Endothelial cell of umbilical vein (primary cell): ENCODE results near the gene FMO2. TPM values are rescaled to one million over a fixed set of nuclear protein-coding genes. Genes with fewer than 3 reads are reported as not detected.

ENCODE experiments used
- BruUV-seq: library from RNA; stranded (reverse); fragments of 400-500 nt; replicated peaks from 2 replicates; lab custom pipeline; 2021; lab: Mats Ljungman, UMichigan
- CTCF ChIA-PET: fragments of 300-600, 350-600 bp; sonication (Branson Sonifier 250); formaldehyde crosslinking; loops from one replicate; lab custom pipeline; 2021; ENCODE audit warnings: antibody characterized with exemption, inconsistent platforms; lab: Charles Lee
- POLR2A ChIA-PET: fragments of 300-600, 350-600 bp; sonication (Branson Sonifier 250); formaldehyde crosslinking; loops from one replicate; lab custom pipeline; 2021; ENCODE audit warnings: antibody characterized with exemption, inconsistent platforms; lab: Charles Lee
- DNase-seq: peaks from one replicate; pipeline ENCODE4 v3.0.0-alpha.2; 2011; ENCODE audit warnings: low read depth, low spot score
- FAIRE-seq: peaks from 2 replicates; lab custom pipeline; 2011; peaks lifted over from hg19 to GRCh38; lab: Jason Lieb, UNC
- H2AFZ ChIP-seq: 2 replicates; pipeline ENCODE4 v1.6.0; 2012; ENCODE audit warnings: low read depth, low read length, control low read depth, inconsistent platforms
- H3K27ac ChIP-seq: 2 replicates; pipeline ENCODE4 v1.5.1; 2011; ENCODE audit warnings: low read depth, mild to moderate bottlenecking, control low read depth, low read length, moderate library complexity; ENCODE audit not compliant: insufficient read depth
- H3K27me3 ChIP-seq, 2 experiments: 2 replicates each; pipeline versions ENCODE4 v1.6.0 to v1.6.1; 2011; ENCODE audit warnings: low read length in 2 of 2, mixed read lengths in 1 of 2; ENCODE audit not compliant: control insufficient read depth in 2 of 2, insufficient read depth in 2 of 2
- H3K36me3 ChIP-seq, 2 experiments: 2 replicates in 1 of 2; 3 replicates in 1 of 2; pipeline ENCODE4 v1.5.1; 2011; ENCODE audit warnings: low read length in 2 of 2, mild to moderate bottlenecking in 1 of 2, moderate library complexity in 1 of 2; ENCODE audit not compliant: control insufficient read depth in 2 of 2, insufficient read depth in 2 of 2; ENCODE audit errors: extremely low read depth in 1 of 2
- H3K4me1 ChIP-seq: 3 replicates; pipeline ENCODE4 v1.5.1; 2011; ENCODE audit warnings: mild to moderate bottlenecking, low read length; ENCODE audit not compliant: control insufficient read depth, insufficient read depth; ENCODE audit errors: extremely low read depth
- H3K4me2 ChIP-seq: 2 replicates; pipeline ENCODE4 v1.6.1; 2011; ENCODE audit warnings: low read length, control low read depth, mixed read lengths; ENCODE audit not compliant: insufficient read depth
- H3K4me3 ChIP-seq, 3 experiments: fragments of 200-600 bp in 1 of 3; sonication (generic), shearing (Covaris generic) in 1 of 3; replicated peaks in 1 of 3; 2 replicates each; pipeline ENCODE4 v1.5.1; 2011 to 2016; ENCODE audit warnings: control low read depth in 3 of 3, low read length in 3 of 3, mild to moderate bottlenecking in 2 of 3, inconsistent platforms in 1 of 3, low read depth in 1 of 3, moderate library complexity in 1 of 3; ENCODE audit not compliant: insufficient read depth in 1 of 3
- H3K79me2 ChIP-seq: 2 replicates; pipeline ENCODE4 v1.6.0; 2012; ENCODE audit warnings: low read length, inconsistent platforms; ENCODE audit not compliant: control insufficient read depth, insufficient read depth
- H3K9ac ChIP-seq: replicated peaks from 2 replicates; pipeline ENCODE3; 2011; ENCODE audit warnings: low read length, control low read depth; ENCODE audit not compliant: insufficient read depth; ENCODE audit errors: extremely low read depth
- H3K9me1 ChIP-seq: replicated peaks from 3 replicates; pipeline ENCODE4 v1.6.0; 2011; ENCODE audit warnings: mild to moderate bottlenecking, low read length; ENCODE audit not compliant: control insufficient read depth, insufficient read depth; ENCODE audit errors: extremely low read depth
- H3K9me3 ChIP-seq: replicated peaks from 2 replicates; pipeline ENCODE4 v1.5.1; 2012; ENCODE audit warnings: low read length, inconsistent platforms; ENCODE audit not compliant: control insufficient read depth, insufficient read depth
- H4K20me1 ChIP-seq: replicated peaks from 2 replicates; pipeline ENCODE3; 2011; ENCODE audit warnings: mild to moderate bottlenecking, low read length; ENCODE audit not compliant: control insufficient read depth, insufficient read depth; ENCODE audit errors: extremely low read depth
- CTCF ChIP-seq, 2 donors: IDR thresholded peaks; 1 replicate in 1 of 2; 2 replicates in 1 of 2; pipeline ENCODE4 v1.5.1; 2011; ENCODE audit warnings: low read length in 2 of 2, mild to moderate bottlenecking in 2 of 2, moderate library complexity in 2 of 2, control low read depth in 1 of 2, inconsistent platforms in 1 of 2, low read depth in 1 of 2; ENCODE audit not compliant: insufficient read depth in 1 of 2; ENCODE audit errors: extremely low read depth in 1 of 2
- EZH2 ChIP-seq: IDR thresholded peaks from 2 replicates; pipeline ENCODE4 v1.6.1; 2012; ENCODE audit warnings: borderline replicate concordance, low read depth, mild to moderate bottlenecking, moderate library complexity, low read length, inconsistent platforms; ENCODE audit not compliant: severe bottlenecking
- GATA2 ChIP-seq: IDR thresholded peaks from 2 replicates; pipeline ENCODE4 v1.7.0; 2011; ENCODE audit warnings: low read depth, mild to moderate bottlenecking, moderate library complexity, mixed read lengths, low read length; ENCODE audit not compliant: insufficient read length, insufficient read depth
- dilution Hi-C: fragments of 300-500 bp; cut with MboI; formaldehyde crosslinking; loops from one replicate; pipeline ENCODE4 v1.15.0; 2019; ENCODE audit warnings: low sequenced_read_pairs; ENCODE audit not compliant: extremely low pct_ligation_motif_present
- intact Hi-C: fragments of 100-400 bp; cut with micrococcal nuclease; formaldehyde crosslinking; loops from one replicate; pipeline ENCODE4 v1.10.0; 2022
- polyA plus RNA-seq, 4 experiments: library from polyadenylated mRNA; depleted of rRNA in 3 of 4; stranded (reverse) in 3 of 4; unstranded in 1 of 4; fragments of >200 nt; gene quantifications; 2 replicates each; pipeline versions ENCODE4 v1.2.1 to v1.2.3, GENCODE V29; 2011 to 2012; ENCODE audit warnings: missing spikeins in 1 of 4
- total RNA-seq: library from RNA; stranded (reverse); gene quantifications from 2 replicates; pipeline ENCODE4 v1.2.3, GENCODE V29; 2021

FMO2 gene
- total and polyA plus RNA-seq, 2 donors (not counting 3 experiments of a cell fraction or from before 2014, with no cell fraction given), result not detected

- Histone ChIP-seq H3K9me3 (no peaks in the 10 kb centered on the region), H3K4me2 (peak overlapping the region; percentile 55), H2AFZ (peak overlapping the region; percentile 74), H3K9me1 (no peaks in the 10 kb centered on the region), H3K27me3 (peaks cover 8 to 12% of the 10 kb centered on the region in 2 experiments), H3K27ac (no peak overlapping the region), H3K36me3 (no peaks in the 10 kb centered on the region), H3K9ac (no peak overlapping the region), H3K4me3 (peak overlapping the region; percentile 4 to 51 (median 26)), H3K79me2 (no peaks in the 10 kb centered on the region), H4K20me1 (no peaks in the 10 kb centered on the region), H3K4me1 (no peaks in the 10 kb centered on the region)
- POLR2A ChIA-PET, result no interaction called here
- DNase-seq, result peak; percentile 30
- dilution Hi-C loops (no loop called here), intact Hi-C loops (no loop called here)
- TF ChIP-seq GATA2 (no peak), CTCF (IDR thresholded peaks at IDR 0.05; ENCODE audit: extremely low read depth in 1 of 2, insufficient read depth in 1 of 2, low read depth in 1 of 2, low read length in 2 of 2) (peak; percentile 57 to 65), EZH2 (peak; percentile 33)
- no peak for FAIRE-seq
- BruUV-seq, result no TSS peak
- CTCF ChIA-PET, result interaction anchor here (1.0 kb wide), 1 partner anchor 62 kb away, joined by 5 read pairs; the partner anchor contains the start of gene FMO4
Observed at GRCh38 chr1:171251042-171251951, 66.2 kb downstream of the FMO2 start.
